Endothelial cell of umbilical vein (primary cell): ENCODE data around the gene METRN. TPM values are rescaled to one million over a fixed set of nuclear protein-coding genes. Genes with fewer than 3 reads are reported as not detected.
A peak's percentile ranks its signal among the peaks of the same experiment; 100 is the strongest.
"Not testable (repeated sequence)": the region's sequence is repeated elsewhere in the genome, so short reads cannot be mapped to it uniquely, and the experiment has no call there.

Experiments used
- BruUV-seq: library from RNA; stranded (reverse); fragments of 400-500 nt; replicated peaks from 2 replicates; lab custom pipeline; 2021; lab: Mats Ljungman, UMichigan
- CTCF ChIA-PET: fragments of 300-600, 350-600 bp; sonication (Branson Sonifier 250); formaldehyde crosslinking; loops from one replicate; lab custom pipeline; 2021; ENCODE audit warnings: antibody characterized with exemption, inconsistent platforms; lab: Charles Lee
- POLR2A ChIA-PET: fragments of 300-600, 350-600 bp; sonication (Branson Sonifier 250); formaldehyde crosslinking; loops from one replicate; lab custom pipeline; 2021; ENCODE audit warnings: antibody characterized with exemption, inconsistent platforms; lab: Charles Lee
- DNase-seq: peaks from one replicate; pipeline ENCODE4 v3.0.0-alpha.2; 2011; ENCODE audit warnings: low read depth, low spot score
- FAIRE-seq: peaks from 2 replicates; lab custom pipeline; 2011; peaks lifted over from hg19 to GRCh38; lab: Jason Lieb, UNC
- H2AFZ ChIP-seq: 2 replicates; pipeline ENCODE4 v1.6.0; 2012; ENCODE audit warnings: low read depth, low read length, control low read depth, inconsistent platforms
- H3K27ac ChIP-seq: 2 replicates; pipeline ENCODE4 v1.5.1; 2011; ENCODE audit warnings: low read depth, mild to moderate bottlenecking, control low read depth, low read length, moderate library complexity; ENCODE audit not compliant: insufficient read depth
- H3K27me3 ChIP-seq, 2 experiments: 2 replicates each; pipeline versions ENCODE4 v1.6.0 to v1.6.1; 2011; ENCODE audit warnings: low read length in 2 of 2, mixed read lengths in 1 of 2; ENCODE audit not compliant: control insufficient read depth in 2 of 2, insufficient read depth in 2 of 2
- H3K36me3 ChIP-seq, 2 experiments: 2 replicates in 1 of 2; 3 replicates in 1 of 2; pipeline ENCODE4 v1.5.1; 2011; ENCODE audit warnings: low read length in 2 of 2, mild to moderate bottlenecking in 1 of 2, moderate library complexity in 1 of 2; ENCODE audit not compliant: control insufficient read depth in 2 of 2, insufficient read depth in 2 of 2; ENCODE audit errors: extremely low read depth in 1 of 2
- H3K4me1 ChIP-seq: 3 replicates; pipeline ENCODE4 v1.5.1; 2011; ENCODE audit warnings: mild to moderate bottlenecking, low read length; ENCODE audit not compliant: control insufficient read depth, insufficient read depth; ENCODE audit errors: extremely low read depth
- H3K4me2 ChIP-seq: 2 replicates; pipeline ENCODE4 v1.6.1; 2011; ENCODE audit warnings: low read length, control low read depth, mixed read lengths; ENCODE audit not compliant: insufficient read depth
- H3K4me3 ChIP-seq, 3 experiments: fragments of 200-600 bp in 1 of 3; sonication (generic), shearing (Covaris generic) in 1 of 3; replicated peaks in 1 of 3; 2 replicates each; pipeline ENCODE4 v1.5.1; 2011 to 2016; ENCODE audit warnings: control low read depth in 3 of 3, low read length in 3 of 3, mild to moderate bottlenecking in 2 of 3, inconsistent platforms in 1 of 3, low read depth in 1 of 3, moderate library complexity in 1 of 3; ENCODE audit not compliant: insufficient read depth in 1 of 3
- H3K79me2 ChIP-seq: 2 replicates; pipeline ENCODE4 v1.6.0; 2012; ENCODE audit warnings: low read length, inconsistent platforms; ENCODE audit not compliant: control insufficient read depth, insufficient read depth
- H3K9ac ChIP-seq: replicated peaks from 2 replicates; pipeline ENCODE3; 2011; ENCODE audit warnings: low read length, control low read depth; ENCODE audit not compliant: insufficient read depth; ENCODE audit errors: extremely low read depth
- H3K9me1 ChIP-seq: replicated peaks from 3 replicates; pipeline ENCODE4 v1.6.0; 2011; ENCODE audit warnings: mild to moderate bottlenecking, low read length; ENCODE audit not compliant: control insufficient read depth, insufficient read depth; ENCODE audit errors: extremely low read depth
- H3K9me3 ChIP-seq: replicated peaks from 2 replicates; pipeline ENCODE4 v1.5.1; 2012; ENCODE audit warnings: low read length, inconsistent platforms; ENCODE audit not compliant: control insufficient read depth, insufficient read depth
- H4K20me1 ChIP-seq: replicated peaks from 2 replicates; pipeline ENCODE3; 2011; ENCODE audit warnings: mild to moderate bottlenecking, low read length; ENCODE audit not compliant: control insufficient read depth, insufficient read depth; ENCODE audit errors: extremely low read depth
- EZH2 ChIP-seq: IDR thresholded peaks from 2 replicates; pipeline ENCODE4 v1.6.1; 2012; ENCODE audit warnings: borderline replicate concordance, low read depth, mild to moderate bottlenecking, moderate library complexity, low read length, inconsistent platforms; ENCODE audit not compliant: severe bottlenecking
- GATA2 ChIP-seq: IDR thresholded peaks from 2 replicates; pipeline ENCODE4 v1.7.0; 2011; ENCODE audit warnings: low read depth, mild to moderate bottlenecking, moderate library complexity, mixed read lengths, low read length; ENCODE audit not compliant: insufficient read length, insufficient read depth
- JUN ChIP-seq: IDR thresholded peaks from 2 replicates; pipeline ENCODE4 v1.6.1; 2011; ENCODE audit warnings: borderline replicate concordance, low read depth; ENCODE audit not compliant: insufficient read length, insufficient read depth
- MAX ChIP-seq: IDR thresholded peaks from 2 replicates; pipeline ENCODE4 v1.6.1; 2011; ENCODE audit not compliant: insufficient read depth, insufficient read length
- MYC ChIP-seq: IDR thresholded peaks from one replicate; pipeline ENCODE4 v1.6.1; 2011; ENCODE audit warnings: mild to moderate bottlenecking, low read depth, low read length
- POLR2A ChIP-seq: IDR thresholded peaks from 2 replicates; pipeline ENCODE4 v1.6.1; 2012; ENCODE audit warnings: low read depth, mild to moderate bottlenecking, control low read depth, low read length
- dilution Hi-C: fragments of 300-500 bp; cut with MboI; formaldehyde crosslinking; loops from one replicate; pipeline ENCODE4 v1.15.0; 2019; ENCODE audit warnings: low sequenced_read_pairs; ENCODE audit not compliant: extremely low pct_ligation_motif_present
- intact Hi-C: fragments of 100-400 bp; cut with micrococcal nuclease; formaldehyde crosslinking; loops from one replicate; pipeline ENCODE4 v1.10.0; 2022
- polyA plus RNA-seq, 4 experiments: library from polyadenylated mRNA; depleted of rRNA in 3 of 4; stranded (reverse) in 3 of 4; unstranded in 1 of 4; fragments of >200 nt; gene quantifications; 2 replicates each; pipeline versions ENCODE4 v1.2.1 to v1.2.3, GENCODE V29; 2011 to 2012; ENCODE audit warnings: missing spikeins in 1 of 4
- total RNA-seq: library from RNA; stranded (reverse); gene quantifications from 2 replicates; pipeline ENCODE4 v1.2.3, GENCODE V29; 2021

Gene METRN
- total and polyA plus RNA-seq, 2 donors (not counting 3 experiments of a cell fraction or from before 2014, with no cell fraction given): 10.0 to 16.1 TPM

- H2AFZ ChIP-seq: no peak overlapping the region
- H3K4me1 ChIP-seq: no peaks in the 10 kb centered on the region
- POLR2A ChIA-PET: no interaction called here
- CTCF ChIA-PET: no interaction called here
- intact Hi-C loops (no loop called here), dilution Hi-C loops (no loop called here)
- peaks cover 4 to 6% of the 10 kb centered on the region in 2 experiments for H3K27me3 ChIP-seq
- no peak overlapping the region for H3K4me2 ChIP-seq
- H3K9me3 ChIP-seq: no peaks in the 10 kb centered on the region
- H3K27ac ChIP-seq: no peak overlapping the region
- TF ChIP-seq MAX (no peak), GATA2 (no peak), EZH2 (peak; percentile 19), JUN (no peak), MYC (no peak), POLR2A (no peak)
- H3K9ac ChIP-seq: no peak overlapping the region
- no peaks in the 10 kb centered on the region for H3K9me1 ChIP-seq
- no peaks in the 10 kb centered on the region for H3K36me3 ChIP-seq
- FAIRE-seq (no peak), DNase-seq (no peak)
- no peaks in the 10 kb centered on the region for H4K20me1 ChIP-seq
- no TSS peak for BruUV-seq
- no peaks in the 10 kb centered on the region for H3K79me2 ChIP-seq
- no peak overlapping the region for H3K4me3 ChIP-seq
Observed at GRCh38 chr16:752007-752312, 37.0 kb downstream of the METRN start.

GRCh38 chr16:754121-754607, 39.2 kb downstream of the METRN start:
- H3K79me2 ChIP-seq, H3K4me2 ChIP-seq, CTCF ChIA-PET, H3K9me3 ChIP-seq, POLR2A ChIA-PET, intact Hi-C loops, BruUV-seq, H3K27me3 ChIP-seq, H2AFZ ChIP-seq, H3K4me1 ChIP-seq, DNase-seq, FAIRE-seq, H3K9me1 ChIP-seq, H3K27ac ChIP-seq, H3K36me3 ChIP-seq, H4K20me1 ChIP-seq, H3K9ac ChIP-seq, dilution Hi-C loops, H3K4me3 ChIP-seq: not testable (repeated sequence)
